MM.1S (cell line): ENCODE measurements around the gene VAX1.

Experiments
- EZH2 ChIP-seq: fragments of 300-600 bp; sonication (generic); optimal IDR thresholded peaks from 2 replicates; pipeline ENCODE3; 2017; ENCODE audit warnings: low read depth, mild to moderate bottlenecking, antibody characterized with exemption, low read length, mixed read lengths
- EZH2phosphoT487 ChIP-seq: fragments of 300-600 bp; sonication (generic); IDR thresholded peaks from 2 replicates; pipeline ENCODE4 v1.6.1; 2018; ENCODE audit warnings: antibody characterized with exemption, low read length
- TF ChIP-seq, protein P1 (sequence below): fragments of 300-600 bp; sonication (generic); IDR thresholded peaks from 2 replicates; pipeline ENCODE4 v1.5.1; 2016; ENCODE audit warnings: antibody characterized with exemption, low read length, mixed read lengths

DNA sequence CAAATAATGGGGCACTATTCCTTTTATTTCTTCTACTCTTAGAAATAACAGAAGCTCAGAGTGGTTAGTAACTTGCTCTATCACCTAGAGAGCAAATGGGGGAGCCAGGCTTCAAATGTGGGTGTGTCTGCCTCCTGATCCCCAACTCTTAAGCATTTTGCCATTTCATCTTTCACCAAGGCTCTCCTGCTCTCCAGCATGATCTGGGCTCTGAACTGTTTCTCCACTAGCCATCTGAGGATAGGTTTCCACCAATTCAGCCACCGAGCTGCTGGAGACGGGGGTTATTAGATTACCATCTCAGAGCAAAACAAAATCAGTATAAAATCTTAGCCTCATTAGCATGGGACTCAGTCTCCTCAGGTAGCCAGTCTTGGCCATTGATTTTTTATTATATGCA is 20.2 kb upstream of the VAX1 start:
- TF ChIP-seq, protein P1, sequence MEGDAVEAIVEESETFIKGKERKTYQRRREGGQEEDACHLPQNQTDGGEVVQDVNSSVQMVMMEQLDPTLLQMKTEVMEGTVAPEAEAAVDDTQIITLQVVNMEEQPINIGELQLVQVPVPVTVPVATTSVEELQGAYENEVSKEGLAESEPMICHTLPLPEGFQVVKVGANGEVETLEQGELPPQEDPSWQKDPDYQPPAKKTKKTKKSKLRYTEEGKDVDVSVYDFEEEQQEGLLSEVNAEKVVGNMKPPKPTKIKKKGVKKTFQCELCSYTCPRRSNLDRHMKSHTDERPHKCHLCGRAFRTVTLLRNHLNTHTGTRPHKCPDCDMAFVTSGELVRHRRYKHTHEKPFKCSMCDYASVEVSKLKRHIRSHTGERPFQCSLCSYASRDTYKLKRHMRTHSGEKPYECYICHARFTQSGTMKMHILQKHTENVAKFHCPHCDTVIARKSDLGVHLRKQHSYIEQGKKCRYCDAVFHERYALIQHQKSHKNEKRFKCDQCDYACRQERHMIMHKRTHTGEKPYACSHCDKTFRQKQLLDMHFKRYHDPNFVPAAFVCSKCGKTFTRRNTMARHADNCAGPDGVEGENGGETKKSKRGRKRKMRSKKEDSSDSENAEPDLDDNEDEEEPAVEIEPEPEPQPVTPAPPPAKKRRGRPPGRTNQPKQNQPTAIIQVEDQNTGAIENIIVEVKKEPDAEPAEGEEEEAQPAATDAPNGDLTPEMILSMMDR: no peak
- TF ChIP-seq EZH2 (no peak), EZH2phosphoT487 (no peak)
